Fibroblast of pulmonary artery (primary cell): Measurements from ENCODE around the gene MUS81.

Experiments
- DNase-seq: peaks from one replicate; pipeline ENCODE4 v3.0.0-alpha.2; 2010; ENCODE audit warnings: low read depth
- H3K4me3 ChIP-seq: replicated peaks from 2 replicates; pipeline ENCODE4 v1.5.1; 2011; ENCODE audit warnings: low read depth, mild to moderate bottlenecking, control low read depth, low read length, moderate library complexity
- TF ChIP-seq, protein P1 (sequence below): IDR thresholded peaks from 2 replicates; pipeline ENCODE4 v1.5.1; 2011; ENCODE audit warnings: mild to moderate bottlenecking, control low read depth, low read length, inconsistent platforms; ENCODE audit errors: missing control alignments

Gene MUS81

DNA sequence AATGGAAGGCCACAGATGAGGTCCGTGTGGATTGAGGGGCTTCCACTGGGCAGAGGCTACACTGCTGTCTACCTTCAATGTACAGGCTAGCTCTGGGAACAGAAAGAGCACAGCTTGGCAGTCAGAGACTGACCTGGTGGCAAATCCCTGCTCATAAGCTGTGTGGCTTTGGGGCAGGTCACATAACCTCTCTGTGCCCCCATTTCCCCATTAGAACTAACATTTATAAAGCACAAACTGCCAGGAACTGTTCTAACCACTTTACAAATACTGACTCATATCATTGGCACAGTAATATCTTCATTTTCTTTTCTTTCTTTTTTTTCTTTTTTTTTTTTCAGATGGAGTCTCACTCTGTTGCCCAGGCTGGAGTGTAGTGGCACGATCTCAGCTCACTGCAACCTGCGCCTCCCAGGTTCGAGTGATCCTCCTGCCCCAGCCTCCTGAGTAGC is 36.8 kb downstream of the MUS81 start:
- TF ChIP-seq, protein P1, sequence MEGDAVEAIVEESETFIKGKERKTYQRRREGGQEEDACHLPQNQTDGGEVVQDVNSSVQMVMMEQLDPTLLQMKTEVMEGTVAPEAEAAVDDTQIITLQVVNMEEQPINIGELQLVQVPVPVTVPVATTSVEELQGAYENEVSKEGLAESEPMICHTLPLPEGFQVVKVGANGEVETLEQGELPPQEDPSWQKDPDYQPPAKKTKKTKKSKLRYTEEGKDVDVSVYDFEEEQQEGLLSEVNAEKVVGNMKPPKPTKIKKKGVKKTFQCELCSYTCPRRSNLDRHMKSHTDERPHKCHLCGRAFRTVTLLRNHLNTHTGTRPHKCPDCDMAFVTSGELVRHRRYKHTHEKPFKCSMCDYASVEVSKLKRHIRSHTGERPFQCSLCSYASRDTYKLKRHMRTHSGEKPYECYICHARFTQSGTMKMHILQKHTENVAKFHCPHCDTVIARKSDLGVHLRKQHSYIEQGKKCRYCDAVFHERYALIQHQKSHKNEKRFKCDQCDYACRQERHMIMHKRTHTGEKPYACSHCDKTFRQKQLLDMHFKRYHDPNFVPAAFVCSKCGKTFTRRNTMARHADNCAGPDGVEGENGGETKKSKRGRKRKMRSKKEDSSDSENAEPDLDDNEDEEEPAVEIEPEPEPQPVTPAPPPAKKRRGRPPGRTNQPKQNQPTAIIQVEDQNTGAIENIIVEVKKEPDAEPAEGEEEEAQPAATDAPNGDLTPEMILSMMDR: no peak
- no peak for DNase-seq
- H3K4me3 ChIP-seq: no peak overlapping the region

DNA sequence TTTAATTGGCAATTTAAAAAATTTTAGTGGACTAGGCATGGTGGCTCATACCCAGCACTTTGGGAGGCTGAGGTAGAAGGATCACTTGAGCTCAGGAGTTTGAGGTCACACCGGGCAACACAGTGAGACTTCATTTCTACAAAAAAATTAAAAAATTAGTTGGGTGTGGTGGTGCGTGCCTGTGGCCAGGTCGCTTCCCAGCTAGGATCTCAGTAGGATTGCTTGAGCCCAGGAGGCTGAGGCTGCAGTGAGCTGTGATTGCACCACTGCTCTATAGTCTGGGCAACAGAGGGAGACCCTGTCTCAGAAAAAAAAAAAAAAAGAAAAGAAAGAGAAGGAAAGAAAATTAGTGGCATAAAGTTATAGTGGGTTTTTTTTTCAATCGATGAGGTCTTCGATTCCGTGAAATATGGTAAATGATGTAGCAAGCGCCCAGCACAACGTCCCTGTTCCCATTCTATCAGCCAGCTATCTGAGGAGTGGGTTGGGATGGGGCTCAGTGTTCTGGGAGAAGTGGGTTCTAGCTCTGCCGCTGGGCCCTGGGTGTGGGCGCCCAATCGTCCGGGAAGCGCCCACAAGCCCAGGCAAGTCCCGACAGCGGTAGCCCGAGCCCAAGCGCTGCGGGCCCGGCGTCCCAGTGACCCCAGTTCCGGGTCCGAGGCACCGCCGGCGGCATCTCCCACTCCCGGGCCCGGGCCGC is 38.6 kb downstream of the MUS81 start:
- DNase-seq: peak; percentile 31
- TF ChIP-seq, protein P1: no peak
- H3K4me3 ChIP-seq: peak overlapping the region; percentile 84

DNA sequence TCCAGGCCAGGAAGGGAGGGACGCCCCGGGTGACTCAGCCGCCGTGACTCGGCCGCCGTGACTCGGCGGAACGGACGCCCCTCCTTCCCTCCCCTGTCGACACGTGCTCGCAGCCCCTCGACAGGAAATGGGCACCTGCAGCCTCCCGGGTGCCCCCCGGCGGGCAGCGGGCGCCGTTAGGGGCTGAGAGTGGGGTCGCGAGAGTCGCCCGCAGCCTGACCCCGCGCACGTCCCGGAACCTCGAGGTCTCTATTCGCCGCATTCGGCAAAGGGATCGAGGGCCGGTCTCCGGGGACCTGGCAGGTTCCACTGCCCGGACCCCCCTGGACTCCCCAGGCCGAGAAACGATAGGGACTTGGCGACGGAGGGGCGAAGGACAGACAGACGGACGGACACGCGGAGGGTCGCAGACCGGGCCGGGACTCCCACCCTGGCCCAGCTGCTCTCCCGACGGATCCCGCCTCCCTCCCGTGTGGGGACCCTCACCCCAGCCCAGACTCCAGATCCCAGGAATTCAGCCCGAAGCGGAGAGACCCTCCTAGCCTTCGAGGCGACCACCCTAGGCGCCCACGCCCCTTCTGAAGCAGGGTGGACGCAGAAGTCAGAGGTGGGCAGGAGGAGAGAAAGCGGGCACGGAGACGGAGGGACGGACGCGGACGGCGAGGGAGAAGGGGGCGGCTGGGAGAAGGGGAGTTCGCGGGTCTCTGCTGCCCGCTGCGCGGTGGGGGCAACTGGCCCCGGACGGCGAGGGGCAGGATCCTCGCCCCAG is 39.3 kb downstream of the MUS81 start:
- TF ChIP-seq, protein P1: no peak
- H3K4me3 ChIP-seq: peak overlapping the region; percentile 84
- DNase-seq: peak; percentile 65

DNA sequence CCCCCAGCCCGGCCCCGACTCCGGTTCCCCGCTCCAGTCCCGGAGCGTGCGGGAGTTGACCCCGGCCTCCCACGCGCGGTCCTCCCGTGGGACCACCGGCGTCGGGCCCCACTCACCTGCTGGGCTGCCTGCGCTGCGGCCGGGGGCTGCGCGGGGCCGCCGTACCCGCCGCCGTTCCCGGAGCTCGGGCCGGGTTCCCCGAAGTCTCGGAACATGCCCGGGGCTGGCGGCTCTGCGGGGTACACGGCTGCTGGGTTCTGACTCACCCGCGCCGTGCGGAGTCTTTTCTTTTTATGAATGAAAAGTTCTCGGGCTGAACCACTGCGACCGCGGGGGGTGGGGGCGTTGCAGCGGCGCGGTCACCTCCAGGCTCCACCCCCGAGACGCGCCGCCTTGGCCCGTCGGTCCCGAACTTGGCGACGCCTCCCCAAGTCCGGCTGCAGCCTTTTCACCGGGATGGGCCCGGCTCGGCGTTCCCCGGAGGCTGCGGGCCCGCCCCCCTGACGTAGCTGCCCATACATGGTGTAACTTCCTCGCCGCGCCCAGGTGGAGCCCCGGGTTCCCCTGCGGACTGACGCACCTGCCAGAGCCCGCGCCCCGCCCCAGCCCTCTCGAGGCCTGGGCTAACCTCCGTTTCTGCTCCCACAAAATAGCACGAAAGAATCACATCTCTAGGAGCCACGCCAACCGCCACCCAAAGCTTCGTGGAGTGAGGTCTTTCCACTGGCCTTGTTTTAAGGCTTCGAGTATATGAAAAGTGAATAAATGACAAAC is 40.1 kb downstream of the MUS81 start, which contains the start of gene FOSL1:
Gene FOSL1, minus strand, starts transcription at position 264 of the 774 bp plus-strand sequence. Its CDS starts 49 bp downstream, at position 215.
- peak within 1 kb of the TSS; percentile 84 for H3K4me3 ChIP-seq
- DNase-seq: peak; percentile 95
- TF ChIP-seq, protein P1: no peak

DNA sequence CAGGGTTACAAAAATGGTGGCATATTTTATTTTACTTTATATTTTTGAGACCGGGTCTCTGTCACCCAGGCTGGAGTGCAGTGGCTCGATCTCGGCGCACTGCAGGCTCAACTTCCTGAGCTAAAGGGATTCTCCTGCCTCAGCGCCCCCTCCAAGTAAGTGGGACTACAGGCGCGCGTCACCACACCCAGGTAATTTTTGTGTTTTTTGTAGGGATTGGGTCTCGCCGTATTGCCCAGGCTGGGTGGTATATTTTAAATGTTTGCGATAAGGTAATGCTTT is 40.6 kb downstream of the MUS81 start:
- H3K4me3 ChIP-seq: no peak overlapping the region
- TF ChIP-seq, protein P1: no peak
- DNase-seq: no peak

DNA sequence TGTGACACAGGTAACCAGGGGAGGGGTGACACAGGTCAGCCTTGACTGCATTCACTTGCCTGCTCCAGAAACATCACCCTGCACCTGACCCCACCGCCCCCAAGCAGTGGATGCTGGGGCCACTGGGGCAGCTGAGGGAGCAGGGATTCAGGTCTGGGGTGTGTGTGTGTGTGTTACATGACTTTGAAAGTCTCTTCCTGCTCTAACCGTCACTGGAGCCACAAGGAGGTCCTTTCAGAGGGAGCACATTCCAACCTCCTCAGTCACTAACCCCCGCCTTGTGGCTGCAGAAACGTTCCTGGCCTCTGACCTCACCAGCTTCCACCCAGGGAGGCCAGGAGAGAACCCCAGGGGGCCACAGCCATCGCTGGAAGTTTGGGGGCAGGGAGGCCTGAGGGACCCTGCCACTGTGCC is 42.8 kb downstream of the MUS81 start:
- TF ChIP-seq, protein P1: no peak
- peak; percentile 62 for DNase-seq
- H3K4me3 ChIP-seq: no peak overlapping the region
